AG04449 (cell line): ENCODE results near the gene PHF20.
A peak's percentile ranks its signal among the peaks of the same experiment; 100 is the strongest.
"Not testable (repeated sequence)": the region's sequence is repeated elsewhere in the genome, so short reads cannot be mapped to it uniquely, and the experiment has no call there.

Experiments used
- CTCF ChIA-PET: fragments of 350-600 bp; formaldehyde crosslinking; extraction: SDS; loops from one replicate; lab custom pipeline; 2021; ENCODE audit warnings: antibody characterized with exemption; lab: Yijun Ruan, JAX
- POLR2A ChIA-PET: fragments of 400-600, 350-600 bp; formaldehyde crosslinking; extraction: SDS; loops from one replicate; lab custom pipeline; 2020; ENCODE audit warnings: antibody characterized with exemption, inconsistent platforms; lab: Yijun Ruan, JAX
- DNase-seq: peaks from one replicate; pipeline ENCODE4 v3.0.0-alpha.2; 2010; ENCODE audit warnings: low read depth, low spot score
- H3K4me3 ChIP-seq: 2 replicates; pipeline ENCODE4 v1.5.1; 2011; ENCODE audit warnings: low read depth, mild to moderate bottlenecking, control low read depth, low read length
- CTCF ChIP-seq: IDR thresholded peaks from one replicate; pipeline ENCODE4 v1.5.1; 2011; ENCODE audit warnings: mild to moderate bottlenecking, moderate library complexity, low read length, control low read depth, inconsistent platforms; ENCODE audit not compliant: insufficient read depth; ENCODE audit errors: missing control alignments

Gene PHF20

GRCh38 chr20:35739294-35740163 lies 32.3 kb upstream of the PHF20 start:
- CTCF ChIA-PET = interaction anchor here (0.8 to 2.8 kb wide), 11 partner anchors 10 to 215 kb away, joined by 3 to 14 read pairs (median 3); partner anchors contain the start of gene SCAND1
- peak; percentile 10 for TF ChIP-seq CTCF
- DNase-seq = no peak
- POLR2A ChIA-PET = interaction anchor here (0.5 to 1.4 kb wide), 10 partner anchors 9 to 476 kb away, joined by 3 to 6 read pairs (median 3); no protein-coding TSS in a partner anchor
- H3K4me3 ChIP-seq = peak overlapping the region; percentile 80

GRCh38 chr20:35741892-35742740 lies 29.7 kb upstream of the PHF20 start, which contains the start of gene RBM39:
Gene RBM39 (minus strand): TSS chr20:35742260. CDS start chr20:35740874, 1,386 bp downstream.
- ChIA-PET POLR2A (interaction anchor here (0.5 to 3.2 kb wide), 37 partner anchors 9 to 397 kb away, joined by 3 to 51 read pairs (median 4); partner anchors contain the start of genes CEP250, NFS1, PHF20 and ROMO1), CTCF (interaction anchor here (0.6 to 2.6 kb wide), 11 partner anchors 11 to 212 kb away, joined by 3 to 19 read pairs (median 5); partner anchors contain the start of gene SCAND1)
- peak; percentile 99 for DNase-seq
- TF ChIP-seq CTCF = peak; percentile 73
- H3K4me3 ChIP-seq = peak within 1 kb of the TSS; percentile 80

GRCh38 chr20:35742741-35743523 lies 28.9 kb upstream of the PHF20 start:
- CTCF ChIA-PET = interaction anchor here (0.9 to 2.6 kb wide), 11 partner anchors 11 to 248 kb away, joined by 3 to 19 read pairs (median 3); partner anchors contain the start of gene SCAND1

GRCh38 chr20:35743693-35744491 lies 27.9 kb upstream of the PHF20 start:
- no peak for DNase-seq
- CTCF ChIA-PET = interaction anchor here (0.9 to 2.6 kb wide), 5 partner anchors 10 to 247 kb away, joined by 3 to 19 read pairs (median 5); no protein-coding TSS in a partner anchor
- POLR2A ChIA-PET = interaction anchor here (0.6 to 3.2 kb wide), 5 partner anchors 11 to 234 kb away, joined by 3 to 51 read pairs (median 8); no protein-coding TSS in a partner anchor
- no peak for TF ChIP-seq CTCF
- H3K4me3 ChIP-seq = no peak overlapping the region

More at GRCh38 chr20:35742741-35743523, 28.9 kb upstream of the PHF20 start:
- POLR2A ChIA-PET = interaction anchor here (0.5 to 3.2 kb wide), 33 partner anchors 8 to 396 kb away, joined by 3 to 51 read pairs (median 4); partner anchors contain the start of genes CEP250, NFS1, PHF20 and ROMO1
- H3K4me3 ChIP-seq = peak overlapping the region; percentile 69
- no peak for TF ChIP-seq CTCF
- DNase-seq = no peak

GRCh38 chr20:35744492-35744841 lies 27.3 kb upstream of the PHF20 start:
- CTCF ChIA-PET, H3K4me3 ChIP-seq, DNase-seq: not testable (repeated sequence)
- POLR2A ChIA-PET = interaction anchor here (0.6 to 3.2 kb wide), 3 partner anchors 51 to 234 kb away, joined by 3 to 51 read pairs (median 3); no protein-coding TSS in a partner anchor
